ENCODE results near the gene FOSL1.
"Not testable (repeated sequence)": the region's sequence is repeated elsewhere in the genome, so short reads cannot be mapped to it uniquely, and the experiment has no call there.

Gene FOSL1

DNA sequence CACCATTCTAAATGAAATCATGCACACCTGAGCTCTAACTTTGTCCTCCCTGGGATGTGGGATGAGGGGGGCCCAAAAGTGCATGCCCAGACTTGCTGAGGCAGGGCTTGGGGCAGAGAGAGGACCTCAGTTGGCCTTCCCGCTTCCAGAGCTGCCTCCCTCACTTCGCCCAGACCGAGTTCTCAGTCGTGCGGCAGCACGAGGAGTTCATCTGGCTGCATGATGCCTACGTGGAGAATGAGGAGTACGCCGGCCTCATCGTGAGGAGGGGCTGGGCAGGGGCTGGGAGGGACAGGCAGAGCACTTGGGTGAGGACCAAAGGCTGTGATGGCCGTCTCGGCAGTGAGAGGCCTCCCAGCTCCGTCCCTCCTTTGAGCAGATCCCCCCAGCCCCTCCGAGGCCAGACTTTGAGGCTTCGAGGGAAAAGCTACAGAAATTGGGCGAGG, 50.4 kb downstream of the FOSL1 start:
- no peak for DNase-seq

DNA sequence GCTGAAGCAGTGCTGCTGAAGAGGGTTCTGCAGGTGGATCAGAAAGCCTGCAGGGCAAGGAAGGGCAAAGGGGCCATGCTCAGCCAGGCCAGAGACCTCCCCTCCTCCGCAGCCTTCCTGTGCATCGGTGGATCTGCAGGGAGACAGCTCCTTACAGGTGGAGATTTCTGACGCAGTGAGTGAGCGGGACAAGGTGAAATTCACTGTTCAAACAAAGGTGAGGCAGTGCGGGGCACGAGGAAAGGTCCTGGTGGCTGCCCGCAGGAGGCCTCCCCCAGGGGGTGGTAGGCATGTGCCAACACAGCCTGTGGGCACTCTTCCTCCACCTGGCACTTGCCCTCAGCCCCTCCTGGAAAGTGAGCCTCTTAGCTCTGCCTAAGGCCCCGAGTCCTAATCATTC, 50.8 kb downstream of the FOSL1 start:
- no peak for DNase-seq

DNA sequence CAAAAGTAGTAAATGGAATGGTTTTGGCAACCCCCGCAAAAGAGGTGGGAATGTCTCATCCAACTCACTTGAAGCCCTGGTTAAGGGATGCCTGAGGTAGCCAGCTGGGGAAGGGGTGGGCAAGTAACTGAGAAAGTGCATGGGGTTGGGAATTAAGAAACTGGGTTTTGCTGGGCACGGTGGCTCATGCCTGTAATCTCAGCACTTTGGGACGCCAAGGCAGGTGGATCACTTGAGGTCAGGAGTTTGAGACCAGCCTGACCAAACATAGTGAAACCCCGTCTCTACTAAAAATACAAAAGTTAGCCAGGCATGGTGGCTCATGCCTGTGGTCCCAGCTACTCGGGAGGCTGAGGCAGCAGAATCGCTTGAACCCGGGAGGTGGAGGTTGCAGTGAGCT, 51.5 kb downstream of the FOSL1 start:
- DNase-seq = not testable (repeated sequence)

DNA sequence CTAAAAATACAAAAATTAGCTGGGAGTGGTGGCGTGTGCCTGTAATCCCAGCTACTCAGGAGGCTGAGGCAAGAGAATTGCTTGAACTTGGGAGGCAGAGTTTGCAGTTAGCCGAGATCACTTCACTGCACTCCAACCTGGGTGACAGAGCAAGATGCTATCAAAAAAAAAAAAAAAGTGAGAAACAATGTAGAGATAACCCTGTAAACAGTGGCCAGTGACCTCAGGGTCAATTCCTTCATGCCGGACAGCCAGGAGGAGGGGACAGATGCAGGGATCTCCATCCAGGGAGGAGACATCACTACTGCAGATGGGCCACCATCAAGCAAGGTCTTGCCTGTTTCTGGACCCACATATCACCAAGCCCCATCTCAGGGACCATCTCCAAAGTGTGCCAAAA, 52.4 kb downstream of the FOSL1 start:
- no peak for DNase-seq

DNA sequence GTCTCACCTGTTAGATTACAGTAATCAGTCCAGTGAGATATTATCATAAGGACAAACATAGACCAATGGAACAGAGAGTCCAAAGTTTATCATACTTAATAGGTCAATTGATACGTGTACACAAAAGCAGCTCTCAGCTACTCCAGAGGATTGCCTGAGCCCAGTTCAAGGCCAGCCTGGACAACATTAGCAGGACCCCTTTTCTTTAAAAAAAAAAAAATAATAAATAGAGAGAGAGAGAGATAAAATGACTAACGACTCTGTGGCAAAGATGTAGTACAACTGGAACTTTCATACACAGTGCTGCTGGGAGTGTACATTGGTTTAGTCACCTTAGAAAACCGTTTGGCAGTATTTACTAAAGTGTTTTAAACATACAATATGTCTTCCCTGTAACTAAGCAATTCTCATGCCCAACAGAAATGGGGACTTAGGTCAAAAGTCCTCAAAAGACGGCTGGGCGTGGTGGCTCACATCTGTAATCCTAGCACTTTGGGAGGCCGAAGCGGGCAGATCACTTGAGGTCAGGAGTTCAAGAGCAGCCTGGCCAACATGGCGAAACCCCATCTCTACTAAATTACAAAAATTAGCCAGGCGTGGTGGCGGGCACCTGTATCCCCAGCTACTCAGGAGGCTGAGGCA, 55.8 kb downstream of the FOSL1 start:
- no peak for DNase-seq

DNA sequence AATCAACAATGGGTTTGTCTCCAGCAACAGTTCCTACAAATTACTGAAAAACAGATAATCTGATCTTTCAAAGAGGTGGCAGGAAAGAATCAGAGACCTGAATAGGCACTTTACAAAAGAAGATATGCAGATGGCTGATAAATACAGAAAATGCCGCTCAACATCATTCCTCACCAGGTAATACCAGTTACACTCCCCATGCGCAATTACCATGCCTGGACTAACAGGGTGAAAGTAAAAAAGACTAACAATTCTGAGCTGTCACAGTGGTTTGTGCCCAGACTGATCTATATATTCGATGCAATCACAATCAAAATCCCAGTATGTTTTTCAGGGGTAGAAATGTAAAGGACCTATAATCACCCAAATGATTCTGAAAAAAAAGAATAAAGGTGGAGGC, 56.4 kb downstream of the FOSL1 start:
- DNase-seq = no peak

DNA sequence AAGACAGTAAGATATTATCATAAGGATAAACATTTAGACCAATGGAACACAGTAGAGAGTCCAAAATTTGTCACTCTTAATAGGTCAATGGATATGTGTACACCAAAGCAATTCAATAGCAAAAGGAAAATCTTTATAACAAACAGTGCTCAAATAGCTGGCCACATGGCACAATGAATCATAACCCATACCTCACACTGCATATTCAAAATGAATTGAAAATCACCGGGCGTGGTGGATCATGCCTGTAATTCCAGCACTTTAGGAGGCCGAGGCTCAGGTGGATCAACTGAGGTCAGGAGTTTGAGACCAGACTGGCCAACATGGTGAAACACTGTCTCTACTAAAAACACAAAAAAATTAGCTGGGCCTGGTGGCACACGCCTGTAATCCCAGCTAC, 58.0 kb downstream of the FOSL1 start:
- no peak for DNase-seq

All from AML-193 (cell line).